Ovary (tissue), 9 donors: ENCODE measurements around the gene TUBA3D. TPM values are rescaled to one million over a fixed set of nuclear protein-coding genes. Genes with fewer than 3 reads are reported as not detected.
"Not testable (repeated sequence)": the region's sequence is repeated elsewhere in the genome, so short reads cannot be mapped to it uniquely, and the experiment has no call there.

Experiments
- DNase-seq, 5 donors: peaks; one replicate each; pipeline ENCODE4 v3.0.0-alpha.2; 2019 to 2020
- H3K27ac ChIP-seq, 2 donors: fragments of 200-600 bp; one replicate each; pipeline versions ENCODE4 v1.5.1 to v1.8.0; 2019 to 2022
- H3K27me3 ChIP-seq: fragments of 200-600 bp; one replicate; pipeline ENCODE4 v1.8.0; 2022
- H3K36me3 ChIP-seq: fragments of 200-600 bp; sonication (generic); one replicate; pipeline ENCODE4 v1.5.1; 2019
- H3K4me1 ChIP-seq: one replicate; pipeline ENCODE4 v1.8.1; 2013; ENCODE audit warnings: mild to moderate bottlenecking, moderate library complexity; ENCODE audit not compliant: insufficient read depth
- H3K4me3 ChIP-seq: fragments of 200-600 bp; sonication (generic); one replicate; pipeline ENCODE4 v1.5.1; 2017
- H3K9me3 ChIP-seq, 2 donors: fragments of 200-600 bp in 1 of 2; sonication (generic) in 1 of 2; one replicate each; pipeline versions ENCODE4 v1.5.1 to v1.8.1; 2013 to 2019; ENCODE audit warnings: mild to moderate bottlenecking in 1 of 2, moderate library complexity in 1 of 2
- CTCF ChIP-seq, 3 donors: fragments of 450-650 bp in 2 of 3; fragments of 200-600 bp in 1 of 3; IDR thresholded peaks; one replicate each; pipeline versions ENCODE4 v1.5.1 to v1.8.0; 2016 to 2022; ENCODE audit warnings: antibody characterized with exemption in 3 of 3, mild to moderate bottlenecking in 1 of 3
- EP300 ChIP-seq: sonication (generic); formaldehyde crosslinking; IDR thresholded peaks from one replicate; pipeline ENCODE4 v1.6.1; 2017; ENCODE audit warnings: antibody characterized with exemption
- POLR2A ChIP-seq: fragments of 450-650 bp; IDR thresholded peaks from one replicate; pipeline ENCODE4 v1.6.1; 2017; ENCODE audit warnings: antibody characterized with exemption, mild to moderate bottlenecking, moderate library complexity
- WGBS, 3 donors: extraction: QIAGEN DNeasy Blood & Tissue Kit in 1 of 3; methylation state at CpG; one replicate each; pipeline versions ENCODE4 v1.1.5 to v1.1.7; 2013 to 2017; 5-methylcytosine and 5-hydroxymethylcytosine counted together
- intact Hi-C, 4 donors: fragments of 100-400 bp; cut with DNase I; formaldehyde crosslinking; loops; one replicate each; pipeline versions ENCODE4 v1.11.0 to v1.15.1; 2022 to 2023
- polyA plus RNA-seq, 2 donors: library from polyadenylated mRNA; stranded (reverse); fragments of 200-250 nt in 1 of 2; fragments of 350-450 nt in 1 of 2; fragmentation: Illumina TruSeq in 1 of 2; extraction: RNeasy Lipid Tissue Mini Kit (QIAGEN cat#74804) in 1 of 2; gene quantifications; one replicate each; pipeline ENCODE4 v1.2.3, GENCODE V29; 2013 to 2014
- total RNA-seq, 7 donors: library from RNA; depleted of rRNA in 2 of 7; stranded (reverse); fragments of >200 nt in 2 of 7; fragmentation: NEBNext Ultra II Directional in 3 of 7; extraction: Animal tissue kit (Norgen Biotek cat#: 25700) in 3 of 7; gene quantifications; one replicate each; pipeline versions ENCODE4 v1.1.0 to v1.2.4, GENCODE V29; 2016 to 2023
- donor health status: DM: no; HTN: no; CAD: no; lungs with moderate emphysema.
- donor health status: DM: no; HTN: no; CAD: no.
- donor health status: Bipolar disorder and iron deficiency.
- donor health status: DM: yes; HTN: yes; CAD: no.
- donor health status: DM: no; HTN: no; CAD: no.
- donor health status: DM: yes; HTN: yes; CAD: no.

TUBA3D gene
- total and polyA plus RNA-seq, 9 donors: 0.15 to 74.1 (median 0.38) TPM; not detected in 2

GRCh38 chr2:131445896-131446295 is 30.0 kb upstream of the TUBA3D start:
- Histone ChIP-seq H3K9me3 (no peaks in the 10 kb centered on the region), H3K27ac (no peak overlapping the region), H3K4me3 (no peak overlapping the region), H3K4me1 (no peaks in the 10 kb centered on the region), H3K36me3 (no peaks in the 10 kb centered on the region), H3K27me3 (no peaks in the 10 kb centered on the region)
- intact Hi-C loops: no loop called here
- no peak for DNase-seq
- no peak for TF ChIP-seq CTCF (IDR thresholded peaks at IDR 0.05)
- no peak for TF ChIP-seq POLR2A
- no peak for TF ChIP-seq EP300
- WGBS, 3 donors: 91 to 93% (median 93%) methylated on average over 19 of the region's 19 CpGs

GRCh38 chr2:131447981-131448380 is 27.9 kb upstream of the TUBA3D start:
- H3K4me1 ChIP-seq, H3K27ac ChIP-seq, H3K4me3 ChIP-seq, DNase-seq, H3K36me3 ChIP-seq, H3K9me3 ChIP-seq, H3K27me3 ChIP-seq, intact Hi-C loops: not testable (repeated sequence)
- WGBS, 3 donors: 88 to 93% (median 88%) methylated on average over 9 of the region's 9 CpGs

- intact Hi-C loops, DNase-seq, H3K9me3 ChIP-seq: not testable (repeated sequence)
These were observed 24.5 kb upstream of the TUBA3D start for GRCh38 chr2:131451265-131451949.

GRCh38 chr2:131454914-131455313 is 21.0 kb upstream of the TUBA3D start:
- intact Hi-C loops, H3K27ac ChIP-seq, DNase-seq, H3K36me3 ChIP-seq, H3K4me3 ChIP-seq, H3K9me3 ChIP-seq, H3K4me1 ChIP-seq, H3K27me3 ChIP-seq: not testable (repeated sequence)
- whole genome bisulfite sequencing, 3 donors: 52 to 64% (median 57%) methylated on average over 2 of the region's 2 CpGs

More at GRCh38 chr2:131451265-131451949, 24.5 kb upstream of the TUBA3D start:
- WGBS, 3 donors: 60 to 85% (median 75%) methylated on average over 9 to 10 of the region's 10 CpGs
- H3K4me3 ChIP-seq, H3K27ac ChIP-seq, H3K36me3 ChIP-seq, H3K4me1 ChIP-seq, H3K27me3 ChIP-seq: not testable (repeated sequence)

GRCh38 chr2:131467722-131468121 is 8.2 kb upstream of the TUBA3D start:
- H3K27ac ChIP-seq, intact Hi-C loops, H3K27me3 ChIP-seq, H3K4me1 ChIP-seq, H3K4me3 ChIP-seq, H3K36me3 ChIP-seq, DNase-seq, H3K9me3 ChIP-seq: not testable (repeated sequence)
- 78 to 85% (median 80%) methylated on average over 10 of the region's 10 CpGs for WGBS, 3 donors

GRCh38 chr2:131470944-131471343 is 5.0 kb upstream of the TUBA3D start:
- H3K27ac ChIP-seq, DNase-seq, H3K4me3 ChIP-seq, H3K36me3 ChIP-seq, H3K9me3 ChIP-seq, H3K4me1 ChIP-seq, H3K27me3 ChIP-seq, intact Hi-C loops: not testable (repeated sequence)
- WGBS, 3 donors: 83 to 100% (median 90%) methylated on average over 1 to 3 of the region's 3 CpGs

- H3K4me3 ChIP-seq, DNase-seq, intact Hi-C loops, H3K27ac ChIP-seq, H3K4me1 ChIP-seq, H3K36me3 ChIP-seq, H3K9me3 ChIP-seq, H3K27me3 ChIP-seq: not testable (repeated sequence)
- WGBS, 3 donors: 77 to 83% (median 80%) methylated on average over 3 to 4 of the region's 8 CpGs
These were observed 4.3 kb upstream of the TUBA3D start for GRCh38 chr2:131471624-131472023.

GRCh38 chr2:131473266-131473665 is 2.7 kb upstream of the TUBA3D start:
- H3K27me3 ChIP-seq, H3K36me3 ChIP-seq, intact Hi-C loops, H3K4me3 ChIP-seq, H3K27ac ChIP-seq, DNase-seq, H3K4me1 ChIP-seq, H3K9me3 ChIP-seq: not testable (repeated sequence)
- WGBS, 3 donors: 90 to 95% (median 93%) methylated on average over 2 of the region's 2 CpGs

- H3K27ac ChIP-seq, H3K9me3 ChIP-seq, H3K36me3 ChIP-seq, H3K4me3 ChIP-seq, DNase-seq, intact Hi-C loops, H3K4me1 ChIP-seq, H3K27me3 ChIP-seq: not testable (repeated sequence)
- 98 to 99% (median 98%) methylated on average over 25 of the region's 25 CpGs for WGBS, 3 donors
These were observed 444 bp downstream of the TUBA3D start for GRCh38 chr2:131476363-131476762.

GRCh38 chr2:131477227-131477626 is 1.3 kb downstream of the TUBA3D start:
- H3K4me3 ChIP-seq, H3K9me3 ChIP-seq, H3K27me3 ChIP-seq, intact Hi-C loops, H3K27ac ChIP-seq, H3K4me1 ChIP-seq, DNase-seq, H3K36me3 ChIP-seq: not testable (repeated sequence)
- 38 to 71% (median 42%) methylated on average over 1 of the region's 1 CpG for WGBS, 3 donors
